A549 treated with GW870086 at 1 μM for 4 hours (cell line): ENCODE measurements around the gene ZNF616. TPM values are rescaled to one million over a fixed set of nuclear protein-coding genes. Genes with fewer than 3 reads are reported as not detected.

Experiments
- total RNA-seq: library from RNA; stranded (reverse); fragments of 200-300 nt; extraction: Qiagen RNA extraction; gene quantifications from 5 replicates; pipeline ENCODE4 v1.2.3, GENCODE V29; 2022; ENCODE audit warnings: low read depth

The ZNF616 gene
- total RNA-seq: 0.52 to 1.8 TPM (median 0.96 TPM) in 5 replicates

GRCh38 chr19:52139252-52140031 is at the start of gene ZNF616:
TSS of gene ZNF616 (minus strand) at chr19:52139938. CDS start at chr19:52130512, 9,426 bp downstream.

GRCh38 chr19:52171321-52172169 is 31.8 kb upstream of the ZNF616 start, which contains the start of gene ZNF836:
TSS of gene ZNF836 (minus strand) at chr19:52171621. CDS start at chr19:52168072, 3,549 bp downstream.

GRCh38 chr19:52095172-52096014 is 44.3 kb downstream of the ZNF616 start, which contains the start of gene ZNF841:
TSS of gene ZNF841 (minus strand) at chr19:52095765. CDS start at chr19:52084801, 10,964 bp downstream.

Other genes with a start within 250 kb of the ZNF616 start
- 0.11 to 0.41 TPM (median 0.22 TPM) in 5 replicates for gene ZNF649, start 234.9 kb downstream of the ZNF616 start, total RNA-seq
- 0.72 to 1.4 TPM (median 1.3 TPM) in 5 replicates for gene ZNF613, start 212.5 kb downstream of the ZNF616 start, total RNA-seq
- gene ZNF350, start 153.1 kb downstream of the ZNF616 start, total RNA-seq: 3.3 to 8.7 TPM (median 4.5 TPM) in 5 replicates
- gene ZNF615, start 131.7 kb downstream of the ZNF616 start, total RNA-seq: 2.8 to 5.0 TPM (median 3.9 TPM) in 5 replicates
- gene ZNF614, start 111.6 kb downstream of the ZNF616 start, total RNA-seq: 2.2 to 3.6 TPM (median 3.4 TPM) in 5 replicates
- 1.4 to 2.1 TPM (median 1.8 TPM) in 5 replicates for gene ZNF432, start 91.1 kb downstream of the ZNF616 start, total RNA-seq
- gene ZNF841, start 44.2 kb downstream of the ZNF616 start, total RNA-seq: 1.0 to 3.0 TPM (median 2.2 TPM) in 5 replicates
- 0.21 to 2.5 TPM (median 0.82 TPM) in 5 replicates for gene ZNF836, start 31.7 kb upstream of the ZNF616 start, total RNA-seq
- 183 to 309 TPM (median 305 TPM) in 5 replicates for gene PPP2R1A, start 50.1 kb upstream of the ZNF616 start, total RNA-seq
- 6.3 to 10.6 TPM (median 9.1 TPM) in 5 replicates for gene ZNF766, start 129.6 kb upstream of the ZNF616 start, total RNA-seq
- gene ZNF480, start 157.2 kb upstream of the ZNF616 start, total RNA-seq: 7.7 to 19.4 TPM (median 17.0 TPM) in 5 replicates
- gene ZNF610, start 196.3 kb upstream of the ZNF616 start, total RNA-seq: not detected in 5 replicates
- 0.73 to 1.2 TPM (median 0.97 TPM) in 5 replicates for gene ZNF880, start 230.0 kb upstream of the ZNF616 start, total RNA-seq